GM23338 (cell line): ENCODE data around the gene SSR4. TPM values are rescaled to one million over a fixed set of nuclear protein-coding genes. Genes with fewer than 3 reads are reported as not detected.

Experiments used
- ATAC-seq: fragments of 200-7000 bp; cut with Tn5 transposase; 3 replicates; pipeline ENCODE4 v1.9.1; 2020
- DNase-seq: peaks from one replicate; pipeline ENCODE4 v3.0.0-alpha.2; 2015; ENCODE audit warnings: low spot score
- H2AFZ ChIP-seq: fragments of 200-600 bp; sonication (generic); 2 replicates; pipeline ENCODE4 v1.8.0; 2016; ENCODE audit warnings: antibody characterized with exemption, mild to moderate bottlenecking, moderate library complexity
- H3F3A ChIP-seq: fragments of 200-600 bp; sonication (generic); replicated peaks from 2 replicates; pipeline ENCODE4 v1.8.0; 2017; ENCODE audit warnings: antibody characterized with exemption, mixed run types, low read depth
- H3K27ac ChIP-seq: fragments of 200-600 bp; sonication (generic); 2 replicates; pipeline ENCODE4 v1.6.1; 2016; ENCODE audit warnings: low read depth
- H3K27me3 ChIP-seq: fragments of 200-600 bp; sonication (generic); 2 replicates; pipeline ENCODE4 v1.8.0; 2016; ENCODE audit warnings: mild to moderate bottlenecking, mixed run types, moderate library complexity; ENCODE audit not compliant: insufficient read depth
- H3K36me3 ChIP-seq: fragments of 200-600 bp; sonication (generic); 2 replicates; pipeline ENCODE4 v1.8.0; 2016; ENCODE audit warnings: mild to moderate bottlenecking; ENCODE audit not compliant: insufficient read depth
- H3K4me1 ChIP-seq: fragments of 200-600 bp; sonication (generic); 2 replicates; pipeline ENCODE4 v1.8.0; 2016; ENCODE audit warnings: mild to moderate bottlenecking, moderate library complexity; ENCODE audit not compliant: insufficient read depth
- H3K4me2 ChIP-seq: fragments of 200-600 bp; sonication (generic); 2 replicates; pipeline ENCODE4 v1.7.1; 2017; ENCODE audit warnings: mixed run types
- H3K4me3 ChIP-seq: fragments of 200-600 bp; sonication (generic); 2 replicates; pipeline ENCODE4 v1.6.1; 2016; ENCODE audit warnings: mixed run types
- H3K79me2 ChIP-seq: fragments of 200-600 bp; sonication (generic); replicated peaks from 2 replicates; pipeline ENCODE4 v1.8.0; 2017; ENCODE audit warnings: mild to moderate bottlenecking; ENCODE audit not compliant: insufficient read depth
- H3K9me2 ChIP-seq: fragments of 200-600 bp; sonication (generic); 2 replicates; pipeline ENCODE4 v1.8.0; 2017; ENCODE audit not compliant: insufficient read depth
- H4K20me1 ChIP-seq: fragments of 200-600 bp; sonication (generic); replicated peaks from 2 replicates; pipeline ENCODE4 v1.8.0; 2017; ENCODE audit warnings: mild to moderate bottlenecking; ENCODE audit not compliant: insufficient read depth
- H3K27ac Mint-ChIP-seq: 2 replicates; pipeline ENCODE4 v1.8.0; 2020; ENCODE audit warnings: inconsistent platforms, mild to moderate bottlenecking, moderate library complexity, mixed read lengths
- H3K27me3 Mint-ChIP-seq: 3 replicates; pipeline ENCODE4 v1.8.0; 2022; ENCODE audit warnings: low read depth, mild to moderate bottlenecking, moderate library complexity, mixed read lengths, inconsistent platforms; ENCODE audit not compliant: insufficient read depth, poor library complexity
- H3K36me3 Mint-ChIP-seq: 3 replicates; pipeline ENCODE4 v1.8.0; 2021; ENCODE audit warnings: low read depth, mild to moderate bottlenecking, inconsistent platforms, moderate library complexity, mixed read lengths
- H3K4me1 Mint-ChIP-seq: 3 replicates; pipeline ENCODE4 v1.8.0; 2020; ENCODE audit warnings: mild to moderate bottlenecking, inconsistent platforms, mixed read lengths
- H3K4me3 Mint-ChIP-seq: 3 replicates; pipeline ENCODE4 v1.8.0; 2021; ENCODE audit warnings: moderate library complexity, mild to moderate bottlenecking, inconsistent platforms, mixed read lengths
- H3K9me3 Mint-ChIP-seq: 3 replicates; pipeline ENCODE4 v1.8.0; 2020; ENCODE audit warnings: moderate library complexity, mild to moderate bottlenecking, inconsistent platforms, mixed read lengths
- CREB1 ChIP-seq: fragments of 250-450 bp; sonication (Bioruptor Pico); IDR thresholded peaks from 2 replicates; pipeline ENCODE4 v1.5.0; 2020; ENCODE audit warnings: low read depth, mild to moderate bottlenecking, moderate library complexity
- CTCF ChIP-seq, 2 experiments: fragments of 200-600 bp in 1 of 2; sonication (generic) in 1 of 2; conservative IDR thresholded peaks; 2 replicates each; pipeline versions ENCODE4 v1.5.1 to v1.6.1; 2016 to 2017; ENCODE audit warnings: antibody characterized with exemption in 2 of 2, low read depth in 2 of 2, mild to moderate bottlenecking in 2 of 2, moderate library complexity in 1 of 2
- EZH2phosphoT487 ChIP-seq: fragments of 200-600 bp; sonication (generic); IDR thresholded peaks from one replicate; pipeline ENCODE4 v1.8.1; 2018; ENCODE audit warnings: antibody characterized with exemption; ENCODE audit not compliant: unreplicated experiment
- JUNB ChIP-seq: IDR thresholded peaks from one replicate; pipeline ENCODE4 v1.6.1; 2016; ENCODE audit warnings: antibody characterized with exemption; ENCODE audit not compliant: unreplicated experiment
- NANOG ChIP-seq: IDR thresholded peaks from 2 replicates; pipeline ENCODE4 v1.6.1; 2016; ENCODE audit warnings: antibody characterized with exemption, borderline replicate concordance
- POLR2AphosphoS5 ChIP-seq: IDR thresholded peaks from 2 replicates; pipeline ENCODE4 v1.6.1; 2016; ENCODE audit warnings: antibody characterized with exemption, low read depth
- REST ChIP-seq: IDR thresholded peaks from one replicate; pipeline ENCODE4 v1.6.1; 2018; ENCODE audit warnings: antibody characterized with exemption; ENCODE audit not compliant: unreplicated experiment
- STAT1 ChIP-seq: IDR thresholded peaks from one replicate; pipeline ENCODE4 v1.6.1; 2016; ENCODE audit warnings: antibody characterized with exemption; ENCODE audit not compliant: unreplicated experiment
- ZNF114 ChIP-seq: fragments of 250-450 bp; sonication (Bioruptor Pico); IDR thresholded peaks from 2 replicates; pipeline ENCODE4 v1.5.0; 2020; ENCODE audit warnings: mild to moderate bottlenecking, moderate library complexity
- ZNF331 ChIP-seq: fragments of 250-450 bp; sonication (Bioruptor Pico); IDR thresholded peaks from 2 replicates; pipeline ENCODE4 v1.5.0; 2020; ENCODE audit warnings: low read depth, mild to moderate bottlenecking, moderate library complexity
- ZNF462 ChIP-seq: fragments of 250-450 bp; sonication (Bioruptor Pico); IDR thresholded peaks from 2 replicates; pipeline ENCODE4 v1.5.0; 2020; ENCODE audit warnings: mild to moderate bottlenecking, moderate library complexity
- polyA plus RNA-seq: library from polyadenylated mRNA; unstranded; fragments of >200 nt; fragmentation: Nextera tagmentation; extraction: Ambion mirVana; gene quantifications from 2 replicates; pipeline ENCODE4 v1.2.1, GENCODE V29; 2016
- total RNA-seq: library from RNA; depleted of rRNA; stranded (reverse); fragments of >200 nt; shearing (Covaris generic); gene quantifications from 2 replicates; pipeline ENCODE4 v1.2.3, GENCODE V29; 2014
- TF ChIP-seq, protein P1 (sequence below): IDR thresholded peaks from 2 replicates; pipeline ENCODE4 v1.6.1; 2016; ENCODE audit warnings: antibody characterized with exemption

SSR4 gene
- total and polyA plus RNA-seq, 2 experiments from 2014 or later = 107 to 352 TPM

GRCh38 chrX:153805436-153805835 lies 11.0 kb downstream of the SSR4 start:
- H4K20me1 ChIP-seq = no peaks in the 10 kb centered on the region; the same call in 1 of the 2 replicates
- ATAC-seq = no peak
- no peaks in the 10 kb centered on the region for H3K9me3 Mint-ChIP-seq
- DNase-seq = no peak
- H3K4me1 Mint-ChIP-seq = peaks cover 20% of the 10 kb centered on the region; the same call in 2 of the 3 replicates
- no peaks in the 10 kb centered on the region for H3K27me3 ChIP-seq
- no peaks in the 10 kb centered on the region for H3K9me2 ChIP-seq
- 0 out of 2 replicates have a peak, but pooled peaks cover 2% of the 10 kb centered on the region for H3F3A ChIP-seq
- H3K4me3 Mint-ChIP-seq = no peak overlapping the region
- H3K27ac Mint-ChIP-seq = no peak overlapping the region; the same call in 1 of the 2 replicates
- peaks cover 10% of the 10 kb centered on the region for H3K27me3 Mint-ChIP-seq
- H3K27ac ChIP-seq = no peak overlapping the region
- H3K4me2 ChIP-seq = no peak overlapping the region
- no peaks in the 10 kb centered on the region for H3K36me3 ChIP-seq
- no peak overlapping the region for H2AFZ ChIP-seq
- peaks cover 24% of the 10 kb centered on the region for H3K79me2 ChIP-seq
- peaks cover 22% of the 10 kb centered on the region for H3K36me3 Mint-ChIP-seq
- H3K4me3 ChIP-seq = no peak overlapping the region
- no peaks in the 10 kb centered on the region for H3K4me1 ChIP-seq
- TF ChIP-seq, protein P1, sequence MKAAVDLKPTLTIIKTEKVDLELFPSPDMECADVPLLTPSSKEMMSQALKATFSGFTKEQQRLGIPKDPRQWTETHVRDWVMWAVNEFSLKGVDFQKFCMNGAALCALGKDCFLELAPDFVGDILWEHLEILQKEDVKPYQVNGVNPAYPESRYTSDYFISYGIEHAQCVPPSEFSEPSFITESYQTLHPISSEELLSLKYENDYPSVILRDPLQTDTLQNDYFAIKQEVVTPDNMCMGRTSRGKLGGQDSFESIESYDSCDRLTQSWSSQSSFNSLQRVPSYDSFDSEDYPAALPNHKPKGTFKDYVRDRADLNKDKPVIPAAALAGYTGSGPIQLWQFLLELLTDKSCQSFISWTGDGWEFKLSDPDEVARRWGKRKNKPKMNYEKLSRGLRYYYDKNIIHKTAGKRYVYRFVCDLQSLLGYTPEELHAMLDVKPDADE = no peak
- TF ChIP-seq CTCF (conservative IDR thresholded peaks at IDR 0.05; ENCODE audit: low read depth in 2 of 2) (no peak), ZNF114 (no peak), ZNF331 (CRISPR knock-in tag) (no peak), EZH2phosphoT487 (no peak), REST (no peak), POLR2AphosphoS5 (no peak), JUNB (no peak), ZNF462 (CRISPR knock-in tag) (no peak), NANOG (no peak), STAT1 (no peak), CREB1 (CRISPR knock-in tag) (no peak)
